LoVo (cell line): ENCODE results near the gene ZBTB20.
A peak's percentile ranks its signal among the peaks of the same experiment; 100 is the strongest.

Experiments
- DNase-seq: peaks from one replicate; pipeline ENCODE4 v3.0.0-alpha.2; 2016; ENCODE audit warnings: low spot score

ZBTB20 gene

DNA sequence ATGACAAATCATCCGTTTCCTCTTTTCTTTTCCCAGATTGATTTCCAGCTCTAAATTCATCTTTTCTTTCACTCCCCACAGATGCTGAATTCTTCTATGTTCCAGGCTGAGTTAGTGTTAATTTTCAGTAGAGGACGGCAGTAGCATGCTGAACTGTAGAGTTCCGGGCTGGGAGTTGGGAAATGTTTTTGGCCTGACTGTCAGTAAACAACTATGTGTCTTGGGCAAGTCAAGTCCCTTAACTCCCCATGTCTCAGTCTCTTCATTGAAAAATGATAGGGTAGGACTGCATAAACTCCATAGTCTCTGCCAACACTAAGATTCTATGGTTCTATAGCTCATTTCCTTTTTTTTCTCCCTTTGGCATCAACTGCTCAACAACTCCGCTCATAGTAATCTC lies 519.3 kb downstream of the ZBTB20 start:
- DNase-seq, result no peak

DNA sequence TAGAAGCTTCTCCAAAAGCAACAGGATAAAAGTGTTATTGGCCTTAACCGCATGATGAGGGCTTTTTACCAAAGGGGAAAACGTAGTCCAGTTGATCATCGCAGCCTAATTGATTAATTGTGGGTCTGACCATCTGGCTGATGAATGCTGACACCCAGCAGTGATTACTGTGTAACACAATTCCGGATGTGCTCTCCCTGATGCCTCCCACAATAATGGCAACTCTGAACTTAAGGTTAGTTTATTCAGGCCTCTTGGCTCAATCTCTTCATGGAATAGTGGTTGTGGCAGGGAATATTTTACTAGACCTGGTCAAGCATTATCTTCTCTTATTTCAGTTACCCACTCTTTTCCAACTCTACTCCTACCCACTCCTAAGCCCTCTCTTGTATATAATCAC lies 520.3 kb downstream of the ZBTB20 start:
- no peak for DNase-seq

DNA sequence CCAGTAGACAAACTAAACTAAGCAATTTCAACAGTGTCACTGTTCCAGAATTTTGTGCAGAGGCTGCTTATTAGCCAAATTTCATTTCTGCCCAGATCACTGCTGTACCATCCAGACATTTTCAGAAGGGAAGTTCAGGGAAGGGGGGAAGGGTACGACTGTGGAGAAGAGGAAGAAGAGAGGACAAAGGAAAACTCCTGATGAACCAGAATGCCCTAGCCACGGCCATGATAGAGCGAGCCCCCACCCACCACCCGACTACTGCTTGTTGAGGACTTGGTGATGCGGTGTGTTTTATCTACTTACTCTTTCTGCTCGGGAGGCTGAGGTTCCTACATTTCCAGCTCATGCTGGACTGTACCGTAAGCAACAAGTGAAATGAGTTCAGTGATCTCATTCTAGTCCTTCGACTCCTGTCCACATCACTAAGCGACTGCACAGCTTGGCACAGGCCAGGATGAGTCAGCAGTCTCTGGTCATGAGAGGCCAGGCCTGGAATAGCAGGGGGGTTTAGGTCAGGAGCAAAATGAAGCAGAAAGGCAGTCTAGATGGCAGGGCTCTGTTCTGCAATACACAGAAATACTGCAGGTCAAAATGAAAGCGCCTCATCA lies 522.4 kb downstream of the ZBTB20 start:
- peak; percentile 49 for DNase-seq

DNA sequence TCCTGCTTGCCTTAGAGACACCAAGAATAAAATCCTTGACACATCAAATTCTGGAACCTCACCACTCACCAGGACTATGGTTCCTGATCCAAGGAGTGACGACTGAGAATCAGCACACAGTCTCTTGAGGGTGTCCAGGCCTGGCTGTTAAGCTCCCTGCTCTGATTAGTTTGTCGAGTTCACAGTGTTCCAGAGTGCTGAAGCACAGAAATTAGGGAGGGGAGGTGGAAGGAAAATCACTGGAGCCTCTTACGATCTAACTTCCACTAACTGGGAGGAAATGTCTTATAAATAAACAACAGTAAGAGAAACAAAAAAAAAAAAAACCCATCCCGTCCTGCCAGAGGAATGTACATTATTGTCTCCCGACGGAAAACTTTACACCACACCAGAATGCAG lies 523.0 kb downstream of the ZBTB20 start:
- DNase-seq, result no peak

DNA sequence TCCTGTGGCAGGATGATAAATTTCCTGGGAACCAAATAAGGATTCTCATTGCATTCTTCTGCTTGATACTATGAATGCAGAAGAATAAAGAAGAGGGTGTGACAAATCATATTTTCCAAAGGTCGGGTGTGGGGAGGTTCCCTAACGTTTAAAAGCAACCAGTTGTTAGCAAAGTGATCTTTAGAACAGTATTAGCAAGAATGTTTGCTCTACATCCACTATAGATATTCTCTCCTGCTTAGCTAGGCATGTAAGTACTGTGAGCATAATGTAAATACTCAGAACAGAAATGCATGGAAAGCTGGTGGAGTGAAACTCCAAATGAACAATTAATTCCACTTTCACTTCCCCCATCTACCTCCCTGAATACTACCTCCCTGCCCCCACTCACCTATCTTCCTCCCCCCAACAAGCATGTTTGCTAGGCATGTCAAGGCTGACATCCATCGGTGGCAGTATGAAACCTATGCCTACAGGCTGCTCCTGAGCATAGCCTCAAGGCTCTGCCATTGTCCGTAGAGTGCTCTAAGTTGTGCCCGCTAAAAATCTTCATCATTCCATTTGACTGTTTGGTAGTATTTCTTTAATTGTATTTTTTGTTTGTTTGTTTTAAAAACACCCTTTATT lies 523.6 kb downstream of the ZBTB20 start:
- DNase-seq, result no peak

DNA sequence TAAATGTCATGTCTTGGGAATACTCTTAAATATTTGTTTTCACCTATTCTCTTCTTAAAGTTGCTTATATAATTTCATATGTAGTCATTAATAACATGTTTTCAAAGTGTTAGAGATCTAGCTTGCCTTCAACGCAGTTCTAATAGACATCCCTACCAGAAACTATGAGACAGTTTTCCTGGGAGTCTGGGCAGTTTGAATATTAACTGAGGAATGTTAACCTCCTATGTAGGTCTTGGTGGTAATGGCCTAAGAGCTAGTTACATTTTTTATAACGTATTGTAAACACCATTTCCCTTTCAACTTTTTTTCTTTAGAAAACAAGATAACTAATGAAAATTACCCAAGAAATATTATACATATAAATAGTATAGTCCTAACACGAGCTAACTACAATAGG lies 525.1 kb downstream of the ZBTB20 start:
- DNase-seq, result no peak

DNA sequence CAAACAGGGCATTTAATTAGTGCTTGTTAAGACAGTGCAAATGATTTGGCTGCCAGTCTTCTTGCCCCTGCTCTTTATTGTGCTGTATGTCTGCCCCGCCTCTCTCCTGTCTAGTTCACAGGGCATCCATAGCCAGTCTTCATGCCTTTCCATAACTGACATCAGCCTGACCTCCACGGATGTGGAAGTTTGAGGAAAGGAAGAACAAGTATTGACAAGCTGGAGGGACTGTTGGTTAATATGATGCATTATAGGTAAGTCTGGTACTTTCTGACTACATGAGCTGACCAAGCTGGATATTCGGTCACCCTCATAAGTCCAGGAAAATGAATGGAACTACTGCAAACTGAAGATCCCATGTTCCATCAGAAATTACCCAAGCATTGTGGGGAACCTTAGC lies 527.3 kb downstream of the ZBTB20 start:
- no peak for DNase-seq

DNA sequence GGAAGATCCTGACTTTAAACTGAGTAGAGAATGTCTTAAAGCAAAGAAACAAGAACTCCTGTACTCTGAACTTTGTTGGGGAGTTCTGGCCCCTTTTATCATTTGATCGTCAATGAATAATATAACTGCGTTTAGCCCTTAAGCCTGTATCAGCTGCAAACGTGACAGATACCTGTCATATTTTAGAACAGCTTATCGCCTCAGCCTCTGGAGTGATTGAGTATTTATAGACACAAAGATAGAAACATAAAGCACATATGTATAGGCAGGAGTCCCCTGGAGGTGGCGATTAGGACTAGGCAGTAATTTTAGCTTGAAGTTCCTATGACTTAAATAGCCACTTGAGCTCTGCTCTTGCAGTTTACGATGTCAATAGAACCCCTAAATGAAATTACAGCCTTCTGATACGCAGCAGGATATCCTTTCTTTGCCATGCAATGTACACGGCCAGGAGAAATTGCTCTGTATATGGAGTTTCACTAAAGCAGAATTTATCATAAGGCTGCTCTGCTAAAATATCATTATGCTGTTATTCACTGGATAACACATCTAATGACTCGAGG lies 531.5 kb downstream of the ZBTB20 start:
- DNase-seq, result no peak

DNA sequence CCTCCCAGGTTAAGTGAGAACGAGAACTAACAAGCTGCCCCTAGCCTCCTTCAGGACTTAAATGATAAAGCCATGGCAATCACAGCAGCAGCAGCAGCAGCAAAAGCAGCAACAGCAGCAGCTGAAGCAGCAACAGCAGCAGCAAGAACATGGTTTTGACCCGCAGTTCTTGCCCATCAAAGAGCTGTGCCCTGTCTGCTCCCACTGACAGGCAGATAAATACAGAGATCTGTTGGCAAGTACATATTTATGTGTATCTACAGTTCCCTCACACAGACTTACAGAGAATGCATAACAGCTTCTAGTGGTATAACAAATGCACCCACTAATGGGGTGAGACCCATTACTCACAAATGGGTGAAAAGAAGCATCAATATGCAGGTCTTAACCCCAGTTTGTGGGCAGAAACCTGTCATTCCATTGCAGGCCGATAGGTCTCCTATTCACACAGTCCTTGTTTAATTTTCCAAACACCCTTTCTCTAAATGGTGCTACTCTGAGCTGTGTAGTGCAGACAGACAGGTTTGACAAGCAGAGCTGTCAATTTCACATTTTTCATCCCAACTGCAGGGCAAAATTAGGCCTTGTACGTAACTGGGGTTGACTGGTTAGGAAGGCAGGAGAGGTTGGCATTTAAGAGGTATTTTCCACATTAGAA lies 537.0 kb downstream of the ZBTB20 start:
- DNase-seq, result no peak

DNA sequence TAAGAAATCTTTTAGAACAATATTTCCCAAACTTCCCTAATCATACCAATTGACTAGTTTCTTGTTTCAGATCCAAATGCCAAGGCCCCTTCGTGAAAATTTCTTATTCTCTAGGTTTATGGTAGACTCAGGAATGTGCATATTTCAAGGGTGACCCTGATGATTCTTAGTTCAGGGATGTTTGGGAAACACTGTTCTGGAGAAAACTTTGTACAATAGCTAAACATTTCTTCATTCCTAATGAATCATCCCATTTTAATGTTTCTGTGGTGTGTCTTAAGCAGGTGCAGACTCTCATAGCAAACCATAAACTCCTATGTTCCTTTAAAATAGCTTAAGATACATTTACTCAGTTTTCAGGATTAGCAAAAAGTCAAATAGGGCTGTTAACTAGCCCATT lies 538.8 kb downstream of the ZBTB20 start:
- peak; percentile 8 for DNase-seq

DNA sequence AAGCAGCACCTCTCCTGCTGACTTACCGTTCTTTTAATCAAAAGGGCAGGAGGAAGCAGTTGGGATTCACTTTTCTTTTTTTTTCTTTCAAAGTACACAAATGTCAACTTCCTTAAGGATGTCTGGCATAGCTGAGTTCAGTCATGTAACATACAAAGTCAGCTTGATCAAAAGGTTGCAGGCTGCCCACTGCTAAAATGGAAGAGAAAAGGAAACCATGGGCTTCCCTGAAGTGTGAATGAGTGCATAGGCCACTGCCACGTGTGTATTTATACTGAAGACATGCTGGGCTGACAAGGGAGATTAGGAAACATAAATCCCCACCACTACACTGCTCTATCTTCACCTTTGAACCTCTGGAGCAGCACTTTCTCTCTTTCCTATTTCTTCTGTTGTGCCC lies 540.8 kb downstream of the ZBTB20 start:
- DNase-seq, result no peak

DNA sequence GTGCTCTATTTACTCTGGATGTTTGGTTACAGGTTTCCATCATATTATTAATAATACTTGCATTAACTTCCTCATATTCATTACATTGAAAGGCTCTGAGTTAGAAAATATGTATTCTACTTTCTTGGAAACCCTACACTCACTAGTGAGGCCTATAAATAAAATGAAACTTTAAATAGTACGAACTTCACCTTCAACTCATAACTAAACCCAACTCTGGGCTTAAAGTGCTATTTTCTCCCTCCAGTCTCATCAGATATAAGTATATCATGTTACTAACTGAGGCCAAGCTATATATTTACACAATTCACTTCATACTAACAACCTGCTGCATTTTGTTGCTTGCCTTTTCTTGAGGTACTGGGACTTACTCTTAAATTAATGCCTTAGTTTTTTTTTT lies 546.5 kb downstream of the ZBTB20 start:
- no peak for DNase-seq

DNA sequence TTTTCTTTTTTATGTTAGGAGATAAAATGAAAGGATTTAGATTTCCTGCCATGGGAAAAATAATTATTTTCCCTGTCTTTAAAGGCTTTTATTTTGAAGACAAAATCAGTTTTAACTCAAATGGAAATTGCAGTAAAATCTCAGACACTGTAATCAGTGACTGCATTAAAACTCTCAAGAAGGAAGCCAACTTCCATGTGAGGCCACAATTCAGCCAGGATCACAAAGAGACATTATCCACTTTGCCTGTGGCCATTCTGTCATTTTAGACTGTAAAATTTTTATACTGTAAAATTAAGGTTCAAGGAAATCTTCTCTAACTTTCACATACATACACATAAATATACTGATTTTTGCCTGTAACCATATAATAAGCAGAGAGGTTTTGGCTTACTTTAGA lies 549.2 kb downstream of the ZBTB20 start:
- no peak for DNase-seq

DNA sequence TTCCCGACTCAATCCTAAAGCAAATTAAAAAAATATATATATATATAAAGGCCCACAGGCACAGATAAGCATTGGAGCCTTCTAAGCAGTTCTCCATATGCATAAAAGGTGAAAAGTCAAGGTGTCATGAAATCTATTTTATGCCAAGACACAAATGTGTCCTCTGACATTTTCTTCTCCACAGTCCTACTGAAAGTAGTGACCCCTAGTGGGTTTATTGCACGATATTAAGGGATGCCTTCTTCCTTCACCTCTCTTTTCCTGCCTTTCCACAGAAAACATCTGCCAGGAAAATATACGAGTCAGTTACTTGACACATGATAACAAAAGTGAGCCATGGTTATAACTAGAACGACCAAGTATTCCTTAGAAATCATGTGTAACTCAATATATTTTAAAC lies 550.1 kb downstream of the ZBTB20 start:
- no peak for DNase-seq

DNA sequence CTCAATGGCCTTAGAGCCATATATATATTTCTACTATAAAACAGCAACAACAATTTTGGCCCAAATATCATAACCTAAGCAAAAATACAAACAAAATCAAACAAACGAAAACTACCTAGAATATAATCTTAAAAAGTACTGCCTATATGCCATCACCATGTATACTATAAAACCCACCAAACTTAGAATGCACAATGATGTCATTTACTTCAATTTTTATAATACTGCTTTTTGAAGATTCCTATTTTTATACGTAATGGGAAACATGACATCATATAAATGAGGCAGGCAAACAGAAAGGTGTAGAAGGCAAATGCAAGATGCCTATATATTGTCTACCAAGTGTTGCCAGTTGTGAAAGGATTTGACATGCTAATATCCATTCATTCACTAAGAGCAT lies 550.9 kb downstream of the ZBTB20 start:
- no peak for DNase-seq

DNA sequence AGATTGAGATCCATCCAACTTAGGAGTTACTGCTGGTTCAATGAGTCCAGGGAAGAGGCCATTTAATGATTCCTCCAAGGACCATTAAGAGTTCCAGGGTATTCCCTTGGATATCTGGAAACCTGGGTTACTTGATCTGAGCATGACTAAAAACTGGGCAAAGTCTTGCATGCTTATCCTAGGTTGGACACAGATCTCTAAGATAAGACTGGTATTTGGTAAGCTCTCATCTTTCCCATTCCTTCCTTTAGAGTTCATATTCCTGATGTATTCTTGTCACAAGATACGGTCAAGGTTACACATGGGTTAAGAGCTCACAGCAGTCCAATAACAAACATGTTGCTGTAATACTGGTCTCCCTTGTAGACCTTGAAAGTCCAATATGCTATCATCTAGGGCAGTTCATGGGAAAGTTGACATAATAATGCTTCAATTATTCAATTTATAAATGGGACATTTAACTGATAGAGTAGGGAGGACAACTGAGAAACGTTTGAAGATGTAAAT lies 551.5 kb downstream of the ZBTB20 start:
- no peak for DNase-seq

DNA sequence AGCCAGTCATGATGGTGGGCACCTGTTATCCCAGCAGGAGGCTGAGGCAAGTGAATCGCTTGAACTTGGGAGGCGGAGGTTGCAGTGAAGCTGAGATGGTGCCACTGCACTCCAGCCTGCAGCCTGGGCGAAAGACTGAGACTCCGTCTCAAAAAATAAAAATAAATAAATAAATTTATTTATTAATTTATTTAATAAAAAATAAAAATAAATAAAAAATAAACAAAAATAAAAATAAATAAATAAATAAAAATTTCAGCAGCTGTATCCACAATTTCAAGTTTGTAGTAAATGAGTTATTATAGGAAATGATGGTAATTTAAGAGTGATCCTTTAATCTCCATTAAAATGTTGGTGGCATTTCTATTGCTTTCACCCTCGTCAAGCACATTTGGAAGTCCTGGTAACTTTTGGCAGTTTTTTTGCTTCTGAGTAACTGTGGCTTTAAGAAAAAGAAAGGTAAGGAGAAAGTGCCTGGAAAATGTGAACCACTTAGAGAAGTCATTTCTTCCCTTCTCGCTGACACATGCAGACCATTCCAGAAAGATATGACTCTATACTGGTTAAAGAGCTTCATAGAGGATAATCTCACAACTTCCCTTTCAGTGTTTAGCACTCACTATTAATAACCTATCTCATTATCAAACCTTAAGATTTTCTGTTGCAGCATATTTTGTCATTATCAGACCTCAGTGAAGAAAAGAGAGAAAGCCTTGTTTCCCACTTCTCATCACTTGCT lies 556.6 kb downstream of the ZBTB20 start:
- no peak for DNase-seq

DNA sequence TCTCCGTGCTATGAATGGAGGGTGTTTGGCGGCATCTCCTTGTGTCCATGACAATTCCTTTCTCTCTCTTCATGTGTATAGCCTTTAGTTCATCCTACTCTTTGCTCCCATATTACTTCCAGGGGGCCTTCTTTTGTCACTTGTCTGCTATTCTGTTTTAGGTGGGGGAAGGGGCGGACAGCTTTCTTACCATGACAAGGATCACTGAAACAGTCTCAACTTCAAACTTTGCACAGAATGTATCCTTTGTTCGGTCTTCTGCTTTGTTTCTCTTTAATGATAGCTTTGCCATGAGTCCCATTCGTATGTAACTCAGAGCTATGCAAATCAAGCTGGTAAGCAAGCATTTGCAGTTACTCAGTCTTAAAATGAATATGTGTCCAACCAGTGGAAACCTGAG lies 559.1 kb downstream of the ZBTB20 start:
- DNase-seq, result no peak

DNA sequence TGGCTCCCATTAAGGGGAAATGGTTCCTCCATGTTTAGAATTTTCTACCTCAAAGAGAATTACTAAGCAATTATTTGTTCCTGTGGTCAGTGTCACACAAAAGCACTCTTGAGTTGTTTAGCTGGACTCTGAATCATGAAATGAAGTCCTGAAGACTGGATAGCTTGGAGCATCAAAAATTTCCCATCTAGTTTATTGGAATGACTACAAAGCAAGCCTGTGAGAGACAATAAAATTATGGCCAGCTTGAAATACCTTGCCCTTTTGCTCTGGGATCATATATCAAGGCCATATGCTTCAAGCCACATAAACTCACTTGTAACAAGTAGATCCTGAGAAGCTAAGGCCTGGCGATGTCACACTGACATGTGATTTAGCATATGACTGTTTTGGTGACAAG lies 561.0 kb downstream of the ZBTB20 start:
- no peak for DNase-seq

DNA sequence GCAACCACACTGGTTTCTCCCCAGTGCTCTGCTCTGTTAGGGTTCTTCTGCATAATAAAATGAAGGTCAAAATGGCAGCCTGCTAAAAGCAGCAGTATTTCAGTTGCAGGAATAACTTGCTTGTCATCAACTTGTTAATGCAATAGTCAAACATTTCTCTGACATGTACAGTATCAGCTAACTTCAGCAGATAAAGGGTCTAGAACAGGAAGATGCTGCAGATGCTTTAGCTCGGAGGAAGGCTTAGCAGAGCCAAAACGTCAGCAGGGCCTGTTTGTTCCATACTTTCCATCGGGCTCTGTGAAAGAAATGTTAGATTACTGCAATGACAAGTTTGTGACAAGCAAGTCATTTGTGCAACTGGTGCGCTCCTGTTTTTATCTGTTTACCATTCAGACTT lies 561.4 kb downstream of the ZBTB20 start:
- no peak for DNase-seq

DNA sequence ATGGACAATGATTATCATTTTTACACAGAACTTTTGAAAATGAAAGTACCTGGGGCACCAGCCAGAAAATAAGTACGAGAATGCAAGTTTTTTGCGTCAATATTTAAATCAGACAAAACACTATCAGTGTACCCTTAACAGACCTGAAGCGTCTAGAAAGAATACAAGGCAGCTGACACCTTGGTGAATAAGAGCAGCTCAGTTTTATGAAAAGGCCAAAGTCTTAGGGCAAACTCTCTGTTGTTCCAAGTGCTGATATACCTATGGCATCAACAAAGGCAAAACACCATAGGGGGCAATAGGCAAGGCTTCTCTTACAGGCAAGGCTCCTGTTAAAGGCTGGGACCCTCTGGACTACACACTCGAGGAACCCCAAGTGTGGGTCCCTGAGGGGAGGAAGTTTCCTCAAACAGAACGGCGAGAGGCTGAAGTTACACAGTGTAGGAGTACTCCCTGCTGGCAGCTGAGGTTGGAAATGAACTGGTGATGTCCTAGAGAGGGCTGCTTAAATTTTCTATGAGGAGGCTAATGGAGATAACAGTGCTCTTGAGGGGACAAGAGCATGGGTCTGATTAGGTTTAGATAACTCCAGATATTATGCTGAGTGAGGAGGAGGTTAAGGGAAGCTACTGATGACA lies 562.2 kb downstream of the ZBTB20 start:
- no peak for DNase-seq

DNA sequence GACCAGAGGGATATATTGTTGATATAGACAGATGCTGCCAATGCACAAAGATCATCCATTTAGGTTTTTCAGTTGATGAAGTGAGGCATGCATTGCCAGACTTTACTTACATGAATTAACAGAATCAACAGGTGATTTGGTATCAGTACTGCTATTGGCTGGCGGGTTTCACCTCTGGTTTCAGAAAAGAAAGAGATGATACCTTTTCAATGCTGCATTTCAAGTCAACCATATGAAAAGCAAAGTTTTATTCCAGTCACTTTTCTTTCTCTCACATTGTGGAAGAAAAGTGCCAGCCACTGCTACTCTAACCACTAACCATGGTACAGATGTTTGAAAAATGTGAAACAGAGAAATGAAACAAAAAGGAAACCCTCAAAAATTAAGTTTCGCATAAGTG lies 564.2 kb downstream of the ZBTB20 start:
- DNase-seq, result no peak
